Measurements from ENCODE around the gene CCL28. TPM values are rescaled to one million over a fixed set of nuclear protein-coding genes. Genes with fewer than 3 reads are reported as not detected.
A peak's percentile ranks its signal among the peaks of the same experiment; 100 is the strongest.

The CCL28 gene
- total and polyA plus RNA-seq, 9 of the 15 experiments (the other 6 are each of a cell fraction or from before 2014, with no cell fraction given), result not detected

DNA sequence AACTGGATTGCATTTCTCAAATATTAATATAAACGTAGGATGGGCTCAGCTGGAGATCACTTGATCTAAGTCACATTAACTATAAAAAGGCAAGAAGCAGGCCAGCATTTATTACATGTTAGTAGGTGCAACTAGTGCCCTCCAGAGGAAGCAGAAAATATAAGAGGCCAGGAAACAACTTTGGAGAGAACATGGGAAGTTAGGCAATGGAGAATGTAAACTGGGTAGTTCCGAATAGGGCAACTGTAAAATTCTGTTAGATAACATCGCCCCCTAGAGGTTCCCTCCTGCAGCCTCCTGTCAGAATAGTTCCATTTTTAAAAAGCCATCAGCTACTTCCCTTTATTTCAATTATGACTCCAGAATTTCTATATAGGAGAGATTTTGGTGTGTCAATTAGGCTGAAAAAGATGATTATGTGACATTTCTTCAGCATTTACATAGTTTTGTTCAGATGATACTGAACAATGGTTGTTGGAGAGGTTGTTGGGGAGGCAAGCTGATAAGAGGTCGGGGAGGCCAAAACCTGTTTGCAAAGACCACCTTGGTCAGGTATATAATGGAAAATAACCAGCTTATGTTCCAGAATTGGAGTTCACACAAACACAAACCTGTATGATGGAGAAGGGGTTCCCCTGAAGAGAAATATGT lies 22.4 kb downstream of the CCL28 start (continued):
- TF ChIP-seq, protein P1, sequence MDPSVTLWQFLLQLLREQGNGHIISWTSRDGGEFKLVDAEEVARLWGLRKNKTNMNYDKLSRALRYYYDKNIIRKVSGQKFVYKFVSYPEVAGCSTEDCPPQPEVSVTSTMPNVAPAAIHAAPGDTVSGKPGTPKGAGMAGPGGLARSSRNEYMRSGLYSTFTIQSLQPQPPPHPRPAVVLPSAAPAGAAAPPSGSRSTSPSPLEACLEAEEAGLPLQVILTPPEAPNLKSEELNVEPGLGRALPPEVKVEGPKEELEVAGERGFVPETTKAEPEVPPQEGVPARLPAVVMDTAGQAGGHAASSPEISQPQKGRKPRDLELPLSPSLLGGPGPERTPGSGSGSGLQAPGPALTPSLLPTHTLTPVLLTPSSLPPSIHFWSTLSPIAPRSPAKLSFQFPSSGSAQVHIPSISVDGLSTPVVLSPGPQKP (CRISPR knock-in tag; IDR thresholded peaks at IDR 0.05), result no peak
- 0 out of 2 replicates have a peak, but pooled peaks have one; percentile 54 for TF ChIP-seq ZNF644 (tag; IDR thresholded peaks at IDR 0.05; ENCODE audit: low read depth)
- no peak for TF ChIP-seq COPS2 (conservative IDR thresholded peaks at IDR 0.05)
- no peak for TF ChIP-seq PCBP2 (IDR thresholded peaks at IDR 0.05; ENCODE audit: low read depth, low read length, poor library complexity, severe bottlenecking)
- 0 out of 2 replicates have a peak, but pooled peaks have one; percentile 31 for TF ChIP-seq GABPA (tag; conservative IDR thresholded peaks at IDR 0.05; ENCODE audit: low read depth)
- TF ChIP-seq SRSF9 (IDR thresholded peaks at IDR 0.05; ENCODE audit: borderline replicate concordance, low read depth, low read length), result no peak
- no peak for TF ChIP-seq NFYB (IDR thresholded peaks at IDR 0.05; ENCODE audit: extremely low read depth, insufficient read length)
- TF ChIP-seq SNIP1 (IDR thresholded peaks at IDR 0.05; ENCODE audit: low read depth), result no peak
- no peak for TF ChIP-seq ZFX (CRISPR knock-in tag; IDR thresholded peaks at IDR 0.05)
- TF ChIP-seq NCOA6 (IDR thresholded peaks at IDR 0.05), result no peak
- TF ChIP-seq, protein P2, sequence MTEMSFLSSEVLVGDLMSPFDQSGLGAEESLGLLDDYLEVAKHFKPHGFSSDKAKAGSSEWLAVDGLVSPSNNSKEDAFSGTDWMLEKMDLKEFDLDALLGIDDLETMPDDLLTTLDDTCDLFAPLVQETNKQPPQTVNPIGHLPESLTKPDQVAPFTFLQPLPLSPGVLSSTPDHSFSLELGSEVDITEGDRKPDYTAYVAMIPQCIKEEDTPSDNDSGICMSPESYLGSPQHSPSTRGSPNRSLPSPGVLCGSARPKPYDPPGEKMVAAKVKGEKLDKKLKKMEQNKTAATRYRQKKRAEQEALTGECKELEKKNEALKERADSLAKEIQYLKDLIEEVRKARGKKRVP (CRISPR knock-in tag; IDR thresholded peaks at IDR 0.05), result no peak
- TF ChIP-seq MYC (IDR thresholded peaks at IDR 0.05; ENCODE audit: low read depth, low read length), result peak; percentile 47; the same call in 1 of the 2 replicates
- no peak for TF ChIP-seq MYC (CRISPR knock-in tag; IDR thresholded peaks at IDR 0.05; ENCODE audit: borderline replicate concordance, low read depth)
- no peak for TF ChIP-seq THRAP3 (IDR thresholded peaks at IDR 0.05; ENCODE audit: borderline replicate concordance)
- no peak for TF ChIP-seq CREB1 (IDR thresholded peaks at IDR 0.05)
- TF ChIP-seq CREB1 (CRISPR knock-in tag; IDR thresholded peaks at IDR 0.05), result no peak
- TF ChIP-seq ZSCAN29 (IDR thresholded peaks at IDR 0.05), result peak; percentile 22; the same call in 1 of the 2 replicates
- TF ChIP-seq ZBTB1 (CRISPR knock-in tag; IDR thresholded peaks at IDR 0.05; ENCODE audit: borderline replicate concordance, low read depth), result no peak
- no peak for TF ChIP-seq FOXJ2 (tag; IDR thresholded peaks at IDR 0.05)
- no peak for TF ChIP-seq NONO (IDR thresholded peaks at IDR 0.05; ENCODE audit: low read depth in 2 of 2, low read length in 1 of 2)
- peak in 1 of 2 experiments; percentile 60; a peak in 1 of 4 replicates for TF ChIP-seq ETV6 (IDR thresholded peaks at IDR 0.05; ENCODE audit: borderline replicate concordance in 1 of 2, low read depth in 2 of 2, low read length in 1 of 2)
- TF ChIP-seq ETV6 (CRISPR knock-in tag; IDR thresholded peaks at IDR 0.05; ENCODE audit: borderline replicate concordance), result no peak
- TF ChIP-seq, protein P3, sequence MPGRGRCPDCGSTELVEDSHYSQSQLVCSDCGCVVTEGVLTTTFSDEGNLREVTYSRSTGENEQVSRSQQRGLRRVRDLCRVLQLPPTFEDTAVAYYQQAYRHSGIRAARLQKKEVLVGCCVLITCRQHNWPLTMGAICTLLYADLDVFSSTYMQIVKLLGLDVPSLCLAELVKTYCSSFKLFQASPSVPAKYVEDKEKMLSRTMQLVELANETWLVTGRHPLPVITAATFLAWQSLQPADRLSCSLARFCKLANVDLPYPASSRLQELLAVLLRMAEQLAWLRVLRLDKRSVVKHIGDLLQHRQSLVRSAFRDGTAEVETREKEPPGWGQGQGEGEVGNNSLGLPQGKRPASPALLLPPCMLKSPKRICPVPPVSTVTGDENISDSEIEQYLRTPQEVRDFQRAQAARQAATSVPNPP (IDR thresholded peaks at IDR 0.05; ENCODE audit: borderline replicate concordance, insufficient read depth, insufficient read length), result no peak
- no peak for TF ChIP-seq GTF2F1 (IDR thresholded peaks at IDR 0.05; ENCODE audit: low read depth, low read length)
- no peak for TF ChIP-seq ZNF165 (CRISPR knock-in tag; IDR thresholded peaks at IDR 0.05; ENCODE audit: borderline replicate concordance)
